HG02798 (cell line): ENCODE results near the gene NOVA2.

Experiments
- ATAC-seq: cut with Tn5 transposase; IDR thresholded peaks from one replicate; pipeline ENCODE4 v1.9.1; 2021; ENCODE audit warnings: mild to moderate bottlenecking; ENCODE audit not compliant: unreplicated experiment, poor library complexity

The NOVA2 gene

GRCh38 chr19:45973553-45974338 lies at the start of gene NOVA2:
NOVA2 (minus strand) TSS chr19:45973865; CDS start chr19:45973351, 514 bp downstream.
- ATAC-seq: no peak

- no peak for ATAC-seq
Measured at GRCh38 chr19:46023311-46023779, 49.7 kb upstream of the NOVA2 start.

- ATAC-seq: no peak
Measured at GRCh38 chr19:46022431-46023310, 49.0 kb upstream of the NOVA2 start, which contains the start of gene PGLYRP1. PGLYRP1 (minus strand) TSS chr19:46023053; CDS start chr19:46023021, 32 bp downstream.

GRCh38 chr19:46022061-46022430 lies 48.4 kb upstream of the NOVA2 start:
- no peak for ATAC-seq

- no peak for ATAC-seq
Measured at GRCh38 chr19:46021531-46022041, 47.9 kb upstream of the NOVA2 start.

GRCh38 chr19:46020819-46021125 lies 47.1 kb upstream of the NOVA2 start:
- no peak for ATAC-seq

- no peak for ATAC-seq
Measured at GRCh38 chr19:46019270-46019669, 45.6 kb upstream of the NOVA2 start.

- no peak for ATAC-seq
Measured at GRCh38 chr19:46018729-46019251, 45.1 kb upstream of the NOVA2 start.

- ATAC-seq: no peak
Measured at GRCh38 chr19:46017874-46018675, 44.4 kb upstream of the NOVA2 start.

GRCh38 chr19:46017095-46017429 lies 43.4 kb upstream of the NOVA2 start:
- ATAC-seq: no peak

- ATAC-seq: peak; percentile 58
Measured at GRCh38 chr19:46016426-46017094, 42.9 kb upstream of the NOVA2 start.

GRCh38 chr19:46015687-46016425 lies 42.2 kb upstream of the NOVA2 start:
- ATAC-seq: peak; percentile 22

- ATAC-seq: no peak
Measured at GRCh38 chr19:46014941-46015686, 41.4 kb upstream of the NOVA2 start.

- no peak for ATAC-seq
Measured at GRCh38 chr19:46014534-46014933, 40.9 kb upstream of the NOVA2 start.

- no peak for ATAC-seq
Measured at GRCh38 chr19:46009530-46010510, 36.2 kb upstream of the NOVA2 start.

GRCh38 chr19:46006411-46006810 lies 32.7 kb upstream of the NOVA2 start:
- ATAC-seq: no peak

GRCh38 chr19:46002678-46003275 lies 29.1 kb upstream of the NOVA2 start:
- no peak for ATAC-seq
